HepG2 (cell line): Measurements from ENCODE around the gene AP1M1. TPM values are rescaled to one million over a fixed set of nuclear protein-coding genes. Genes with fewer than 3 reads are reported as not detected.

Experiments
- ATAC-seq: fragments of 200-7000 bp; cut with Tn5 transposase; 3 replicates; pipeline ENCODE4 v1.9.1; 2020; ENCODE audit warnings: mild to moderate bottlenecking, moderate library complexity
- BruUV-seq: library from RNA; stranded (reverse); fragments of 400-500 nt; replicated peaks from 2 replicates; lab custom pipeline; 2021; lab: Mats Ljungman, UMichigan
- CTCF ChIA-PET: fragments of 300-600 bp; formaldehyde crosslinking; extraction: SDS; loops from one replicate; lab custom pipeline; 2021; ENCODE audit warnings: low total read pairs, inconsistent platforms, low intra/inter-chr PET ratio; lab: Yijun Ruan, JAX
- POLR2A ChIA-PET: fragments of 350-600 bp; sonication (Branson Sonifier 250); formaldehyde crosslinking; loops from one replicate; lab custom pipeline; 2020; ENCODE audit warnings: antibody characterized with exemption, inconsistent platforms; lab: Yijun Ruan, JAX
- DNase-seq: peaks from one replicate; pipeline ENCODE4 v3.0.0-alpha.2; 2015; ENCODE audit warnings: low spot score
- FAIRE-seq: peaks from 3 replicates; lab custom pipeline; 2011; peaks lifted over from hg19 to GRCh38; lab: Jason Lieb, UNC
- H2AFZ ChIP-seq: one replicate; pipeline ENCODE4 v1.6.1; 2011; ENCODE audit warnings: low read length, inconsistent platforms
- H3K27ac ChIP-seq: fragments of 300-600 bp; 3 replicates; pipeline ENCODE4 v1.8.0; 2011; ENCODE audit warnings: mixed run types, mild to moderate bottlenecking, mixed read lengths, low read length, inconsistent platforms; ENCODE audit not compliant: insufficient read depth; ENCODE audit errors: extremely low read length
- H3K27me3 ChIP-seq, 2 experiments: fragments of 200-600 bp in 1 of 2; 2 replicates in 1 of 2; 3 replicates in 1 of 2; pipeline versions ENCODE4 v1.6.0 to v1.8.0; 2011; ENCODE audit warnings: low read length in 2 of 2, mild to moderate bottlenecking in 2 of 2, moderate library complexity in 2 of 2, inconsistent platforms in 1 of 2; ENCODE audit not compliant: insufficient read depth in 2 of 2, control insufficient read depth in 1 of 2
- H3K36me3 ChIP-seq, 2 experiments: fragments of 200-600 bp in 1 of 2; replicated peaks in 1 of 2; 2 replicates in 1 of 2; 3 replicates in 1 of 2; pipeline versions ENCODE4 v1.5.1 to v1.8.0; 2011; ENCODE audit warnings: low read length in 2 of 2, inconsistent platforms in 1 of 2; ENCODE audit not compliant: insufficient read depth in 2 of 2, control insufficient read depth in 1 of 2
- H3K4me1 ChIP-seq: 2 replicates; pipeline ENCODE4 v1.5.1; 2012; ENCODE audit warnings: low read length, inconsistent platforms; ENCODE audit not compliant: insufficient read depth
- H3K4me2 ChIP-seq: 2 replicates; pipeline ENCODE4 v1.6.0; 2011; ENCODE audit warnings: low read depth, low read length, inconsistent platforms
- H3K4me3 ChIP-seq, 3 experiments: fragments of 200-600 bp in 1 of 3; sonication (generic), shearing (Covaris generic) in 1 of 3; replicated peaks in 1 of 3; 2 replicates each; pipeline ENCODE4 v1.5.1; 2011 to 2016; ENCODE audit warnings: low read length in 3 of 3, inconsistent platforms in 2 of 3, low read depth in 2 of 3, mild to moderate bottlenecking in 2 of 3, control low read depth in 1 of 3, mixed read lengths in 1 of 3; ENCODE audit not compliant: insufficient read depth in 1 of 3
- H3K79me2 ChIP-seq: one replicate; pipeline ENCODE4 v1.6.1; 2011; ENCODE audit warnings: low read length, inconsistent platforms; ENCODE audit not compliant: insufficient read depth
- H3K9ac ChIP-seq: 2 replicates; pipeline ENCODE4 v1.6.0; 2011; ENCODE audit warnings: mild to moderate bottlenecking, low read depth, low read length, inconsistent platforms; ENCODE audit not compliant: insufficient read depth
- H3K9me3 ChIP-seq: 2 replicates; pipeline ENCODE4 v1.5.1; 2012; ENCODE audit warnings: mild to moderate bottlenecking, low read length
- H4K20me1 ChIP-seq: 2 replicates; pipeline ENCODE4 v1.6.0; 2011; ENCODE audit warnings: inconsistent platforms, mild to moderate bottlenecking, low read length, moderate library complexity; ENCODE audit not compliant: insufficient read depth
- ESRRA ChIP-seq: sonication (generic); formaldehyde crosslinking; IDR thresholded peaks from 2 replicates; pipeline ENCODE4 v1.5.1; 2020; ENCODE audit warnings: mild to moderate bottlenecking, low read depth, missing genetic modification reagents
- HMG20A ChIP-seq: IDR thresholded peaks from 2 replicates; pipeline ENCODE4 v1.6.1; 2016; ENCODE audit warnings: borderline replicate concordance
- MYC ChIP-seq: sonication (generic); formaldehyde crosslinking; IDR thresholded peaks from 2 replicates; pipeline ENCODE4 v1.9.0; 2021; ENCODE audit warnings: missing genetic modification reagents, borderline replicate concordance
- NFKB2 ChIP-seq: sonication (generic); formaldehyde crosslinking; IDR thresholded peaks from 2 replicates; pipeline ENCODE4 v1.4.0; 2020; ENCODE audit warnings: missing genetic modification reagents, borderline replicate concordance
- SMYD3 ChIP-seq: sonication (generic); formaldehyde crosslinking; IDR thresholded peaks from 2 replicates; pipeline ENCODE4 v1.8.1; 2023; ENCODE audit warnings: mild to moderate bottlenecking, missing genetic modification reagents
- SNAPC4 ChIP-seq: sonication (generic); formaldehyde crosslinking; IDR thresholded peaks from 2 replicates; pipeline ENCODE4 v1.4.0; 2020; ENCODE audit warnings: mild to moderate bottlenecking, missing genetic modification reagents
- SNAPC5 ChIP-seq: sonication (generic); formaldehyde crosslinking; IDR thresholded peaks from 2 replicates; pipeline ENCODE4 v1.8.1; 2023; ENCODE audit warnings: mild to moderate bottlenecking, missing genetic modification reagents, borderline replicate concordance
- SP5 ChIP-seq: IDR thresholded peaks from 2 replicates; pipeline ENCODE4 v1.6.1; 2016; ENCODE audit warnings: low read depth, borderline replicate concordance
- SRY ChIP-seq: sonication (generic); formaldehyde crosslinking; IDR thresholded peaks from 2 replicates; pipeline ENCODE4 v1.8.0; 2022; ENCODE audit warnings: mild to moderate bottlenecking, missing genetic modification reagents
- TFDP1 ChIP-seq: IDR thresholded peaks from 2 replicates; pipeline ENCODE4 v1.6.1; 2016; ENCODE audit warnings: missing compliant biosample characterization, missing genetic modification reagents, borderline replicate concordance
- ZNF235 ChIP-seq: sonication (generic); formaldehyde crosslinking; IDR thresholded peaks from 2 replicates; pipeline ENCODE4 v1.8.1; 2023; ENCODE audit warnings: mild to moderate bottlenecking, missing genetic modification reagents, borderline replicate concordance
- ZNF468 ChIP-seq: sonication (generic); formaldehyde crosslinking; IDR thresholded peaks from 2 replicates; pipeline ENCODE4 v1.8.0; 2022; ENCODE audit warnings: mild to moderate bottlenecking, moderate library complexity, missing genetic modification reagents
- ZNF615 ChIP-seq: sonication (generic); formaldehyde crosslinking; IDR thresholded peaks from 2 replicates; pipeline ENCODE4 v1.5.0; 2020; ENCODE audit warnings: mild to moderate bottlenecking, missing genetic modification reagents, borderline replicate concordance
- WGBS: methylation state at CpG from one replicate; pipeline ENCODE4 v1.1.6; 2017; ENCODE audit warnings: low lambda C conversion rate; 5-methylcytosine and 5-hydroxymethylcytosine counted together
- in situ Hi-C: cut with HindIII; loops from 2 replicates; pipeline ENCODE4 v1.10.0; 2017; ENCODE audit warnings: low pct_unique_long_range_greater_than_20kb; ENCODE audit not compliant: extremely low pct_ligation_motif_present
- intact Hi-C: fragments of 100-400 bp; cut with micrococcal nuclease; formaldehyde crosslinking; loops from one replicate; pipeline ENCODE4 v1.10.0; 2022; ENCODE audit not compliant: unreplicated experiment
- polyA plus RNA-seq, 8 experiments: library from polyadenylated mRNA; depleted of rRNA in 3 of 8; stranded (reverse) in 7 of 8; unstranded in 1 of 8; fragments of >200 nt; fragmentation: Illumina TruSeq in 4 of 8; extraction: Trizol in 4 of 8; gene quantifications; 2 replicates each; pipeline versions ENCODE4 v1.2.1 to v1.2.3, GENCODE V29; 2011 to 2016; ENCODE audit warnings: low read depth in 4 of 8, missing spikeins in 1 of 8, mixed read lengths in 1 of 8; ENCODE audit not compliant: insufficient read depth in 1 of 8
- total RNA-seq, 5 experiments: library from RNA; depleted of rRNA; stranded (reverse); fragments of >200 nt; fragmentation: Illumina TruSeq; extraction: Trizol; gene quantifications; 2 replicates each; pipeline ENCODE4 v1.2.3, GENCODE V29; 2016; ENCODE audit warnings: low read depth in 1 of 5

AP1M1 gene
- total and polyA plus RNA-seq, 2 of the 13 experiments (the other 11 are each of a cell fraction or from before 2014, with no cell fraction given) = 34.4 to 46.1 TPM

- FAIRE-seq (no peak), ATAC-seq (no peak), DNase-seq (no peak)
- ChIA-PET POLR2A (no interaction called here), CTCF (no interaction called here)
- Histone ChIP-seq H3K4me1 (peaks cover 11% of the 10 kb centered on the region), H2AFZ (no peak overlapping the region), H3K36me3 (peaks cover 15 to 26% of the 10 kb centered on the region in 2 experiments; a peak in 4 of 5 replicates), H4K20me1 (no peaks in the 10 kb centered on the region), H3K4me3 (no peak overlapping the region), H3K4me2 (no peak overlapping the region), H3K27me3 (no peaks in the 10 kb centered on the region), H3K27ac (no peak overlapping the region), H3K79me2 (no peaks in the 10 kb centered on the region), H3K9ac (no peak overlapping the region), H3K9me3 (no peaks in the 10 kb centered on the region)
- WGBS = 99% methylated on average over 4 of the region's 4 CpGs
- BruUV-seq = no TSS peak
- no peak for TF ChIP-seq ZNF235
- intact Hi-C loops (no loop called here), in situ Hi-C loops (no loop called here)
These were observed 12.5 kb downstream of the AP1M1 start for GRCh38 chr19:16210168-16210567.

GRCh38 chr19:16213076-16213475 is 15.4 kb downstream of the AP1M1 start:
- no peaks in the 10 kb centered on the region for H3K27me3 ChIP-seq
- H3K9me3 ChIP-seq = no peaks in the 10 kb centered on the region
- no peaks in the 10 kb centered on the region for H3K4me1 ChIP-seq
- H3K36me3 ChIP-seq = peaks cover 14 to 32% of the 10 kb centered on the region in 2 experiments; a peak in 4 of 5 replicates
- POLR2A ChIA-PET = no interaction called here
- H2AFZ ChIP-seq = no peak overlapping the region
- H3K4me2 ChIP-seq = no peak overlapping the region
- no TSS peak for BruUV-seq
- intact Hi-C loops = no loop called here
- no peak overlapping the region for H3K9ac ChIP-seq
- no peak overlapping the region for H3K4me3 ChIP-seq
- H3K79me2 ChIP-seq = no peaks in the 10 kb centered on the region
- ATAC-seq (no peak), FAIRE-seq (no peak), DNase-seq (no peak)
- H4K20me1 ChIP-seq = no peaks in the 10 kb centered on the region
- in situ Hi-C loops = no loop called here
- H3K27ac ChIP-seq = no peak overlapping the region
- CTCF ChIA-PET = no interaction called here
- TF ChIP-seq HMG20A (no peak), ZNF468 (no peak), SMYD3 (CRISPR knock-in tag) (no peak), ESRRA (no peak), SNAPC4 (CRISPR knock-in tag) (no peak), ZNF615 (CRISPR knock-in tag) (no peak), SRY (CRISPR knock-in tag) (no peak), SP5 (CRISPR knock-in tag) (no peak), TFDP1 (CRISPR knock-in tag) (no peak), MYC (CRISPR knock-in tag) (no peak), NFKB2 (CRISPR knock-in tag) (no peak), SNAPC5 (no peak)
